Gastrocnemius medialis (tissue), 4 donors: ENCODE measurements around the gene VAPB. TPM values are rescaled to one million over a fixed set of nuclear protein-coding genes. Genes with fewer than 3 reads are reported as not detected.

ENCODE experiments used
- ATAC-seq, 2 donors: fragments of 150-250 bp; one replicate each; pipeline ENCODE4 v1.9.1; 2016
- DNase-seq, 2 donors: peaks; one replicate each; pipeline ENCODE4 v3.0.0-alpha.2; 2019
- H3K27ac ChIP-seq, 4 donors: fragments of 200-600 bp; sonication (generic); 1 replicate in 1 of 4; 2 replicates in 3 of 4; pipeline ENCODE4 v1.5.1; 2016 to 2018; ENCODE audit warnings: mild to moderate bottlenecking in 2 of 4, moderate library complexity in 1 of 4
- H3K27me3 ChIP-seq, 3 donors: fragments of 200-600 bp; sonication (generic) in 2 of 3; 1 replicate in 1 of 3; 2 replicates in 2 of 3; pipeline versions ENCODE4 v1.5.1 to v1.6.0; 2016 to 2019; ENCODE audit warnings: mild to moderate bottlenecking in 1 of 3, moderate library complexity in 1 of 3
- H3K36me3 ChIP-seq, 2 donors: fragments of 200-600 bp; sonication (generic) in 1 of 2; one replicate each; pipeline ENCODE4 v1.5.1; 2017 to 2018
- H3K4me1 ChIP-seq, 2 donors: fragments of 200-600 bp; sonication (generic) in 1 of 2; one replicate each; pipeline ENCODE4 v1.5.1; 2016 to 2017; ENCODE audit warnings: mild to moderate bottlenecking in 2 of 2
- H3K4me3 ChIP-seq, 4 donors: fragments of 200-600 bp; sonication (generic) in 3 of 4; 1 replicate in 1 of 4; 2 replicates in 3 of 4; pipeline ENCODE4 v1.5.1; 2016 to 2019; ENCODE audit warnings: mild to moderate bottlenecking in 2 of 4
- H3K9me3 ChIP-seq, 3 donors: fragments of 200-600 bp; sonication (generic) in 2 of 3; 1 replicate in 1 of 3; 2 replicates in 2 of 3; pipeline ENCODE4 v1.5.1; 2016 to 2019
- POLR2A ChIP-seq, 2 donors: fragments of 450-650 bp; IDR thresholded peaks; one replicate each; pipeline ENCODE4 v1.6.1; 2017; ENCODE audit warnings: antibody characterized with exemption in 2 of 2, mild to moderate bottlenecking in 2 of 2, moderate library complexity in 2 of 2
- in situ Hi-C, 4 donors: fragments of 200-750 bp; cut with MboI; loops; one replicate each; pipeline versions ENCODE4 v1.15.0 to v1.8.0; 2017; ENCODE audit warnings: low sequenced_read_pairs in 4 of 4
- intact Hi-C: fragments of 100-400 bp; cut with DNase I; formaldehyde crosslinking; loops from one replicate; pipeline ENCODE4 v1.15.1; 2023; ENCODE audit warnings: low total_unique reads
- total RNA-seq, 4 donors: library from RNA; depleted of rRNA; stranded (reverse); fragments of >200 nt; gene quantifications; one replicate each; pipeline versions ENCODE4 v1.1.0 to v1.2.3, GENCODE V29; 2016
- TF ChIP-seq, protein P1 (sequence below), 5 experiments: fragments of 450-650 bp in 3 of 5; fragments of 200-600 bp in 2 of 5; sonication (generic) in 2 of 5; IDR thresholded peaks in 4 of 5; conservative IDR thresholded peaks in 1 of 5; 1 replicate in 4 of 5; 2 replicates in 1 of 5; pipeline ENCODE4 v1.5.1; 2016 to 2019; ENCODE audit warnings: antibody characterized with exemption in 5 of 5, mild to moderate bottlenecking in 3 of 5, moderate library complexity in 3 of 5

VAPB gene
- total RNA-seq, 4 donors from 2014 or later, result 30.4 to 37.7 (median 32.8) TPM

DNA sequence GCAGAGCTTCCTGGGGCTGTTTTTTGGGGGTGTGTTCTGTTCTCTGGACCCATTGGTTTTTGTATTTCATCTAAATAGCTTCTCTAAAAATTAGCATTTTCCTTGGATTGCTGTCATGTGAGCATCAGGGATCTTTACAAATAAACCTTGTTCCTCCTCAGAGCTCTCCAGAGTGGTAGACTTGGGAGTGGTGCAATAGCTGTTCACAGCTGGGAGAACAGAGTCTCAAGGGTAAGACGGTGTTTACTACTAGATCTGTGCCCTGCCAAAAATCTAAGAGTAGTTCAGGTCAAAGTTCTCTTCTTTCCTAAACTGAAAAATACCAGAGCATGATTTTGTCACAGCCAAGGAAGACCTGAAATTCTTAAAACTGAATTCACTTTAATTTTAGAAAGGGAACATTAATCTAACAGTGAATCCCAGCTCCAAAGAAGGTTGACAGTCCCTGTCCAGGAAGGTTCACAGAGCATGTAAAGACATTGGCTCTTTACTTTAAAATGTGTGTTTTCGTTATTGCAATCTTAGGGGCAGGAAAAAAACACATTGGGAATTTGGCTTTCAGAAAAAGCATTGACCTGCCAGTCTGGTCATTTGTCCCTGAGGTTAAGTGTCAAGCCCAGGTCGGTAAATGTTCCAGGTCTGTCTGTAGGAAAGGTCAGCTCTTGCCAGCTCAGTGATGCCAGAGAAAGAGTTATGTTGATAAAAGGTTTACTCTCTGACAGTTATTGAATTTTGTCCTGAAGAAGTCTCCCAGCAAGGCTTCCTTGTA lies 43.3 kb downstream of the VAPB start:
- intact Hi-C loops, result no loop called here
- Histone ChIP-seq H3K4me1 (peaks cover 26 to 27% of the 10 kb centered on the region in 2 donors), H3K9me3 (no peaks in the 10 kb centered on the region), H3K36me3 (no peaks in the 10 kb centered on the region), H3K27me3 (no peaks in the 10 kb centered on the region), H3K27ac (peak overlapping the region in 3 of 4 donors; percentile 3 to 57 (median 34)), H3K4me3 (no peak overlapping the region)
- DNase-seq, result peak; percentile 16 to 48
- ATAC-seq, result peak; percentile 89 to 91
- in situ Hi-C loops, result no loop called here
- TF ChIP-seq POLR2A (IDR thresholded peaks at IDR 0.05), result no peak
- TF ChIP-seq, protein P1, sequence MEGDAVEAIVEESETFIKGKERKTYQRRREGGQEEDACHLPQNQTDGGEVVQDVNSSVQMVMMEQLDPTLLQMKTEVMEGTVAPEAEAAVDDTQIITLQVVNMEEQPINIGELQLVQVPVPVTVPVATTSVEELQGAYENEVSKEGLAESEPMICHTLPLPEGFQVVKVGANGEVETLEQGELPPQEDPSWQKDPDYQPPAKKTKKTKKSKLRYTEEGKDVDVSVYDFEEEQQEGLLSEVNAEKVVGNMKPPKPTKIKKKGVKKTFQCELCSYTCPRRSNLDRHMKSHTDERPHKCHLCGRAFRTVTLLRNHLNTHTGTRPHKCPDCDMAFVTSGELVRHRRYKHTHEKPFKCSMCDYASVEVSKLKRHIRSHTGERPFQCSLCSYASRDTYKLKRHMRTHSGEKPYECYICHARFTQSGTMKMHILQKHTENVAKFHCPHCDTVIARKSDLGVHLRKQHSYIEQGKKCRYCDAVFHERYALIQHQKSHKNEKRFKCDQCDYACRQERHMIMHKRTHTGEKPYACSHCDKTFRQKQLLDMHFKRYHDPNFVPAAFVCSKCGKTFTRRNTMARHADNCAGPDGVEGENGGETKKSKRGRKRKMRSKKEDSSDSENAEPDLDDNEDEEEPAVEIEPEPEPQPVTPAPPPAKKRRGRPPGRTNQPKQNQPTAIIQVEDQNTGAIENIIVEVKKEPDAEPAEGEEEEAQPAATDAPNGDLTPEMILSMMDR (IDR thresholded peaks at IDR 0.05 in 4 of 5, conservative IDR thresholded peaks at IDR 0.05 in 1 of 5), result no peak

DNA sequence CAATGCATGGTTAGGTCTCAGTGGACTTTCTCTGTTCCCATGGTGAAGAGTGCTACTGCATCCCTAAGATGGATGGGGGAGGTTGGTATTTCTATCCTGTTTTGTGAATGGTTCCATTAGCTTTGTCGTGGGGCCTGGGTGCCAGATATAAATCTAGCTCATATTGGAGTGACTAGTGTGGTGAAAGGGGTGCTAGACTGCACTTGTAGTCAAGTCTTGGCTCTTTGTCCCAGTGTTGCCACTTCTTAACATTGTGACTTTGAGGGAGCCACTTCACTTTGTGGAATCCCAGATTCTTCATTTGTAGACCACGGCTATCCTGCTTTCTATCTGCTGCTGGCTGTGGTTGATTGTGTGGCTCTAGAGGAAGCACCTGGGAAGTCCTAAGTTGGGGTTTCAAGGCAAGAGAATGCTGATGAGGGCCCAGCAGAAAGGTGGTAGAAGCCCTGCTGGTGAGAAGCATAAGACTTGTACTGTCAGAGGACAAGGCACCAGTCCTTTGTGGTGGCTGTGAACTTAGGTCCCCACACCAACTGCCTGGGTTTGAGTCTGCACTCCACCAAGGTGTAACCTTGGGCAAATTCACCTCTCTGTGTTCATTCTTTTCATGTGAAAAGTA lies 44.1 kb downstream of the VAPB start:
- in situ Hi-C loops (no loop called here), intact Hi-C loops (no loop called here)
- Histone ChIP-seq H3K4me3 (no peak overlapping the region), H3K27me3 (no peaks in the 10 kb centered on the region), H3K4me1 (peaks cover 27 to 31% of the 10 kb centered on the region in 2 donors), H3K9me3 (no peaks in the 10 kb centered on the region), H3K27ac (peak overlapping the region in 2 of 4 donors; percentile 16 to 49), H3K36me3 (no peaks in the 10 kb centered on the region)
- DNase-seq (no peak), ATAC-seq (no peak)
- no peak for TF ChIP-seq POLR2A (IDR thresholded peaks at IDR 0.05)
- TF ChIP-seq, protein P1 (IDR thresholded peaks at IDR 0.05 in 4 of 5, conservative IDR thresholded peaks at IDR 0.05 in 1 of 5), result no peak

DNA sequence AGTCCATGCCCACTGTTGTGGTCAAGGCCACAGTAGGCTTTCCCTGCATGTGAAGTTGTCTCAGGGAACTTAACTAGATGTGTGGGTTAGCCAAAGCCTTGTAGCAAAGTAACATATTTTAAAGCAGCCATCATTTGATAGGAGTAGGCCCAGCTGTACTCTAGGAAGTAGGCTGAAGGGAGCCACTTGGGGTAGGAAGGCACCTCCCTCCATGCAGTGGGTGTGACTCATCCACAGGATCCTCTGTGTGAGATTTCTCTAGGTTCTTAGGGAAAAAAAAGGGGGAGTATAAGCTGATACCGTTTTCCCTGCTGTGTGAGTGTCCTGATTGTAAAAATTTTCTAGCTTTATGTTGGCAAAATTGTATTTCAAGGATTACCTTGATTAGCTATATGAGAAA lies 44.7 kb downstream of the VAPB start:
- no peak overlapping the region for H3K4me3 ChIP-seq
- DNase-seq (no peak), ATAC-seq (no peak)
- TF ChIP-seq, protein P1 (IDR thresholded peaks at IDR 0.05 in 4 of 5, conservative IDR thresholded peaks at IDR 0.05 in 1 of 5), result no peak
- TF ChIP-seq POLR2A (IDR thresholded peaks at IDR 0.05), result no peak
- H3K4me1 ChIP-seq, result peaks cover 28 to 31% of the 10 kb centered on the region in 2 donors
- H3K27ac ChIP-seq, result no peak overlapping the region
- intact Hi-C loops, result no loop called here
- H3K9me3 ChIP-seq, result no peaks in the 10 kb centered on the region
- H3K36me3 ChIP-seq, result no peaks in the 10 kb centered on the region
- in situ Hi-C loops, result no loop called here
- H3K27me3 ChIP-seq, result no peaks in the 10 kb centered on the region

DNA sequence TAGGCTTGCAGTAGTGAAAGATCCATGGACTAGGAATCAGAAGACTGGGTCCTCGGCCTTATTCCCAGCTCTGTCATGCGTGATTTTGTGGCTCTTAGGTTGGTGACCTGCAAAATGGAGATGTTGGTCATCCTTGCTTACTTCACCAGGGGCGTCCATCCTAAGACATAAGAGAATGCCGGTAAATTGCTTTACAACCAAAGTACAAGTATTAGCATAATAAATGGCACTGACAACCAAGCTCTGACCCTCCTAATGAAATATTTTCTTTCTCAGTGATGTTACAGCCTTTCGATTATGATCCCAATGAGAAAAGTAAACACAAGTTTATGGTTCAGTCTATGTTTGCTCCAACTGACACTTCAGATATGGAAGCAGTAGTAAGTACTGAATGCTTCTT lies 45.3 kb downstream of the VAPB start:
- H3K27ac ChIP-seq, result no peak overlapping the region
- no peaks in the 10 kb centered on the region for H3K9me3 ChIP-seq
- intact Hi-C loops (no loop called here), in situ Hi-C loops (no loop called here)
- H3K4me3 ChIP-seq, result no peak overlapping the region
- TF ChIP-seq, protein P1 (IDR thresholded peaks at IDR 0.05 in 4 of 5, conservative IDR thresholded peaks at IDR 0.05 in 1 of 5), result no peak
- no peak for TF ChIP-seq POLR2A (IDR thresholded peaks at IDR 0.05)
- DNase-seq (no peak), ATAC-seq (no peak)
- H3K27me3 ChIP-seq, result no peaks in the 10 kb centered on the region
- peaks cover 34% of the 10 kb centered on the region in 2 donors for H3K4me1 ChIP-seq
- H3K36me3 ChIP-seq, result no peaks in the 10 kb centered on the region
